Gastroesophageal sphincter (tissue), 4 donors: ENCODE data around the gene ARNT2. TPM values are rescaled to one million over a fixed set of nuclear protein-coding genes. Genes with fewer than 3 reads are reported as not detected.

ENCODE experiments used
- ATAC-seq: fragments of 150-250 bp; one replicate; pipeline ENCODE4 v1.9.1; 2016; ENCODE audit warnings: mild to moderate bottlenecking, moderate library complexity
- H3K27ac ChIP-seq, 4 donors: fragments of 200-600 bp; sonication (generic) in 3 of 4; 1 replicate in 3 of 4; 2 replicates in 1 of 4; pipeline ENCODE4 v1.5.1; 2016 to 2019
- H3K27me3 ChIP-seq: fragments of 200-600 bp; sonication (generic); one replicate; pipeline ENCODE4 v1.5.1; 2019
- H3K36me3 ChIP-seq, 2 donors: fragments of 200-600 bp; sonication (generic); one replicate each; pipeline ENCODE4 v1.5.1; 2019; ENCODE audit warnings: control low read depth in 1 of 2
- H3K4me1 ChIP-seq, 3 donors: fragments of 200-600 bp; sonication (generic); 1 replicate in 2 of 3; 2 replicates in 1 of 3; pipeline ENCODE4 v1.5.1; 2016 to 2019; ENCODE audit warnings: control low read depth in 2 of 3
- H3K4me3 ChIP-seq, 2 donors: fragments of 200-600 bp; sonication (generic); one replicate each; pipeline ENCODE4 v1.5.1; 2019; ENCODE audit warnings: mild to moderate bottlenecking in 1 of 2, moderate library complexity in 1 of 2
- H3K9me3 ChIP-seq, 3 donors: fragments of 200-600 bp; sonication (generic); one replicate each; pipeline ENCODE4 v1.5.1; 2017 to 2019; ENCODE audit warnings: control low read depth in 2 of 3
- CTCF ChIP-seq, 4 experiments: fragments of 200-600 bp in 2 of 4; fragments of 450-650 bp in 2 of 4; sonication (generic) in 1 of 4; IDR thresholded peaks; one replicate each; pipeline ENCODE4 v1.5.1; 2017 to 2019; ENCODE audit warnings: antibody characterized with exemption in 4 of 4, mild to moderate bottlenecking in 2 of 4, moderate library complexity in 2 of 4
- EP300 ChIP-seq: sonication (generic); formaldehyde crosslinking; IDR thresholded peaks from one replicate; pipeline ENCODE4 v1.6.1; 2017; ENCODE audit warnings: antibody characterized with exemption, mild to moderate bottlenecking
- POLR2A ChIP-seq, 2 donors: fragments of 450-650 bp; IDR thresholded peaks; one replicate each; pipeline ENCODE4 v1.6.1; 2017; ENCODE audit warnings: antibody characterized with exemption in 2 of 2, mild to moderate bottlenecking in 2 of 2, moderate library complexity in 1 of 2
- POLR2AphosphoS5 ChIP-seq: sonication (generic); formaldehyde crosslinking; IDR thresholded peaks from one replicate; pipeline ENCODE4 v1.6.1; 2017; ENCODE audit warnings: antibody characterized with exemption
- WGBS, 2 donors: methylation state at CpG; one replicate each; pipeline ENCODE4 v1.1.5; 2018; ENCODE audit warnings: low coverage in 1 of 2; 5-methylcytosine and 5-hydroxymethylcytosine counted together
- total RNA-seq, 4 donors: library from RNA; depleted of rRNA; stranded (reverse); fragments of >200 nt; gene quantifications; one replicate each; pipeline ENCODE4 v1.1.0, GENCODE V29; 2016

The ARNT2 gene
- total RNA-seq, 4 donors from 2014 or later: 6.7 to 11.6 (median 9.4) TPM

DNA sequence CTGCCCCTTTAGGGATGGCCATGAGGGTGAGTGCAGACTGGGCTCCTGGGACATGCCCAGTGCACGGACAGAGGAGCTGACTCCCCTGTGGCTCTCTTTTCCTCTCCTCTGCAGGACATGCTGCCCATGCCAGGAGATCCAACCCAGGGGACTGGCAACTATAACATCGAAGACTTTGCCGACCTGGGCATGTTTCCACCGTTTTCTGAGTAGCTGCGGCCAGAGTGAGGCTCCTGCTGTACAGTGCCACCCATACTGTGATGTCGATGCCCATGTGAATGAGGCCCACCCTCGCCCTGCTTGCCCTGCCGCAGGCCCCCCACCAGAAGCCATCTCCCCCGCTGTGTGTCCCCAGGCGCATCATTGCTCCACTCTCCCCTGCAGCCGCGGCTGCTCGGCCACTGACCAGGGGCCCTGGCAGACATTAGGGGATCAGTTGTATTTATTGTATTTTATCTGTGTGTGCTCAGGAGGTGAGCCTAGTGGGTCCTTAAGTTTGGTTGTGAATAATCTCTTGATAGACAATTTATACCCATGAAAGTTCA is 189.4 kb downstream of the ARNT2 start:
- ATAC-seq: no peak
- WGBS, 2 donors: 93 to 95% methylated on average over 5 to 10 of the region's 13 CpGs
- TF ChIP-seq EP300 (no peak), CTCF (IDR thresholded peaks at IDR 0.05) (no peak), POLR2A (IDR thresholded peaks at IDR 0.05) (no peak), POLR2AphosphoS5 (no peak)
- Histone ChIP-seq H3K9me3 (no peaks in the 10 kb centered on the region), H3K4me3 (no peak overlapping the region), H3K27ac (no peak overlapping the region), H3K27me3 (no peaks in the 10 kb centered on the region), H3K36me3 (peaks cover 0 to 65% of the 10 kb centered on the region in 2 donors), H3K4me1 (no peaks in the 10 kb centered on the region)

GRCh38 chr15:80594091-80594889 is 190.1 kb downstream of the ARNT2 start:
- H3K27me3 ChIP-seq: no peaks in the 10 kb centered on the region
- no peak for TF ChIP-seq CTCF (IDR thresholded peaks at IDR 0.05)
- H3K27ac ChIP-seq: no peak overlapping the region
- WGBS, 2 donors: 57 to 82% methylated on average over 3 to 4 of the region's 12 CpGs
- no peaks in the 10 kb centered on the region for H3K9me3 ChIP-seq
- no peak overlapping the region for H3K4me3 ChIP-seq
- no peak for ATAC-seq
- H3K36me3 ChIP-seq: peaks cover 0 to 61% of the 10 kb centered on the region in 2 donors
- no peaks in the 10 kb centered on the region for H3K4me1 ChIP-seq

DNA sequence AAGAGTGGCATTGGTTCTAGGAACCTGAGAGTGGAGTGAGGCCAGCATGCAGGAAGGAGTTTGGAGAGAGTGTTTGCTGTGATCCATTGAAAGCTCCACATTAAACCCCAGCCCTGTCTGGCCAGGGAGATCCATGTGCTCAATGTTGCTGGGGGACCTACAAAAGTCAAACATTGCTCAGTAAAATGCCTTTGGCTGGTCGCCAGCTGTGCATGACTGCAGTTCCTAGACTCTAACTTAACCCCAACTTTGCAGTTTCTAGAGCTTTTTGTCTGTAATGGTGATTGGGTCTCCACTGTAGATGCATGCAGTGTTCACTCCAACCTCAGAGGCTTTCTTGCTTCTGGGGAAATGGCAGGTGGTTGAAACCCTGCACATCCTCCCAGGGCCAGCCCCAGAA is 191.2 kb downstream of the ARNT2 start:
- H3K27me3 ChIP-seq: no peaks in the 10 kb centered on the region
- no peaks in the 10 kb centered on the region for H3K9me3 ChIP-seq
- H3K4me1 ChIP-seq: no peaks in the 10 kb centered on the region
- peaks cover 0 to 57% of the 10 kb centered on the region in 2 donors for H3K36me3 ChIP-seq
- H3K27ac ChIP-seq: no peak overlapping the region
- WGBS, 2 donors: 29% methylated on average over 1 of the region's 1 CpG; no CpG with 5 or more reads in 1 of the 2 donors
- ATAC-seq: no peak
- no peak for TF ChIP-seq POLR2AphosphoS5
- no peak for TF ChIP-seq POLR2A (IDR thresholded peaks at IDR 0.05)
- TF ChIP-seq EP300: no peak
- TF ChIP-seq CTCF (IDR thresholded peaks at IDR 0.05): no peak
- no peak overlapping the region for H3K4me3 ChIP-seq

DNA sequence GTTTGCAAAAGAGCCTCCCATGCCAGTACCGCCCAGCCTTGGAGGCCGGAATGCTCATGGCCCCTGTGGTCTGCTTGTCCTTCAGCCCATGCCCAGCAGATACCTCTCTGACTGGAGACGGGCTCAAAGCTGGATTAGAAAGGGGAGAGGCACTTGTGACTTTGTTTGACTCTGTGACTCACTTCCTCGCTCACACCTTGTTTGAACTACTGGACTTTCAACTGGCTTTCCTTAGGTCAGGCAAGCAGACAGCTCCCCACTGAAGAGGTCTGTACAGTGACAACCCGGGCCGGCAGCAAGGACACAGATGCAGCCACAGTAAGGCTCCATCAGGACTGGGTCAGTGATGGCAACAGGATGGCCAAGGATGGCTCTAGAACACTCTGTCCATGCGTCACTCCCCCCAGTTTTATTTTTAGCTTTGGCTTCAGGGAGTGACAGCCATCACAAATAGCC is 192.4 kb downstream of the ARNT2 start:
- no peaks in the 10 kb centered on the region for H3K27me3 ChIP-seq
- TF ChIP-seq POLR2AphosphoS5: no peak
- no peak for TF ChIP-seq POLR2A (IDR thresholded peaks at IDR 0.05)
- TF ChIP-seq CTCF (IDR thresholded peaks at IDR 0.05): no peak
- TF ChIP-seq EP300: no peak
- H3K27ac ChIP-seq: no peak overlapping the region
- 85 to 91% methylated on average over 2 to 4 of the region's 7 CpGs for WGBS, 2 donors
- peaks cover 0 to 47% of the 10 kb centered on the region in 2 donors for H3K36me3 ChIP-seq
- no peaks in the 10 kb centered on the region for H3K4me1 ChIP-seq
- no peaks in the 10 kb centered on the region for H3K9me3 ChIP-seq
- H3K4me3 ChIP-seq: no peak overlapping the region
- no peak for ATAC-seq

DNA sequence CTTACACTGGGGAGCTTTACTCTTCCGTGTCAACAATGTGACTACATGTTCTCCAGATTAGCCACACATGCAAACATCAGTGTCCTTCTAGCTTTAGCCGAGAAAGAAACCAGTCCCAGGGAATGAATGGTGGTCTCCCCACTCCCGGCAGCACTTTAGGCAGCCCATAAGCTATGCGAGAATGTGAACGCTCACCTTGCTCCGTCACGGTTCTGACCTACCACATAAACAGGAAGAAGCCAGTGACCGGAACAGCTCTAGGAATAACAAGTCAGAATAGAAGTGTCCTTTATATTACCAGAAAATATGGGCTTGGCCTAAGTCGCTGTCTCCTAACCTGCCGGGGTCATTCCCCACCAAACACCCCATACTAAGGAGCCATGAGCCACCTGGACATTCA is 192.9 kb downstream of the ARNT2 start:
- Histone ChIP-seq H3K27ac (no peak overlapping the region), H3K4me3 (no peak overlapping the region), H3K4me1 (no peaks in the 10 kb centered on the region), H3K9me3 (no peaks in the 10 kb centered on the region), H3K36me3 (peaks cover 0 to 41% of the 10 kb centered on the region in 2 donors), H3K27me3 (no peaks in the 10 kb centered on the region)
- ATAC-seq: no peak
- TF ChIP-seq EP300: no peak
- no peak for TF ChIP-seq POLR2A (IDR thresholded peaks at IDR 0.05)
- TF ChIP-seq POLR2AphosphoS5: no peak
- TF ChIP-seq CTCF (IDR thresholded peaks at IDR 0.05): no peak
- 80 to 89% methylated on average over 7 of the region's 10 CpGs for WGBS, 2 donors
